Epithelial cell of esophagus (primary cell): ENCODE data around the gene SORCS2.

Experiments used
- DNase-seq: peaks from one replicate; pipeline ENCODE4 v3.0.0; 2010; ENCODE audit warnings: low read depth
- H3K4me3 ChIP-seq: 2 replicates; pipeline ENCODE4 v1.5.1; 2011; ENCODE audit warnings: mild to moderate bottlenecking, low read length, control low read depth
- CTCF ChIP-seq: IDR thresholded peaks from 2 replicates; pipeline ENCODE4 v1.5.1; 2011; ENCODE audit warnings: low read depth, mild to moderate bottlenecking, low read length, control low read depth, inconsistent platforms; ENCODE audit not compliant: insufficient read depth; ENCODE audit errors: missing control alignments

Gene SORCS2

DNA sequence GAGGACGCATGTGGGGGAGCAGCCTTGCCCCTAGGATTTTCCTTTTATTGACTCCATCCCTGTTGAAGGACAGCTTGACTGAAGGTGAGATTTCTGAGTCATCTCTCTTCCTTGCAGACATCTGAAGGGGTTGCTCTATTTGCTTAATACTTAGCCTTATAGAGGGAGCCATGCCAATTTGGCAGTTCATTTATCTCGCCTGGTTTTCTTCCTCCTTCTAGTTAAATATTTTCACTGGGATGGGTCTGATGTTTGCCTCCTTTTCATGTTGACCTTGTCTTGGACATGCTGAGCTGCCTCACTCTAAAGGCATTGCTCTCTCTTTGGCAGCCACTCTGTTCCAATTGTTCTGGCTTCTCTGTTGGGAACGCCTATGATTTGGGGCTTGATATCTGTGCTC lies 393.4 kb downstream of the SORCS2 start:
- DNase-seq = no peak
- no peak for TF ChIP-seq CTCF
- no peak overlapping the region for H3K4me3 ChIP-seq

DNA sequence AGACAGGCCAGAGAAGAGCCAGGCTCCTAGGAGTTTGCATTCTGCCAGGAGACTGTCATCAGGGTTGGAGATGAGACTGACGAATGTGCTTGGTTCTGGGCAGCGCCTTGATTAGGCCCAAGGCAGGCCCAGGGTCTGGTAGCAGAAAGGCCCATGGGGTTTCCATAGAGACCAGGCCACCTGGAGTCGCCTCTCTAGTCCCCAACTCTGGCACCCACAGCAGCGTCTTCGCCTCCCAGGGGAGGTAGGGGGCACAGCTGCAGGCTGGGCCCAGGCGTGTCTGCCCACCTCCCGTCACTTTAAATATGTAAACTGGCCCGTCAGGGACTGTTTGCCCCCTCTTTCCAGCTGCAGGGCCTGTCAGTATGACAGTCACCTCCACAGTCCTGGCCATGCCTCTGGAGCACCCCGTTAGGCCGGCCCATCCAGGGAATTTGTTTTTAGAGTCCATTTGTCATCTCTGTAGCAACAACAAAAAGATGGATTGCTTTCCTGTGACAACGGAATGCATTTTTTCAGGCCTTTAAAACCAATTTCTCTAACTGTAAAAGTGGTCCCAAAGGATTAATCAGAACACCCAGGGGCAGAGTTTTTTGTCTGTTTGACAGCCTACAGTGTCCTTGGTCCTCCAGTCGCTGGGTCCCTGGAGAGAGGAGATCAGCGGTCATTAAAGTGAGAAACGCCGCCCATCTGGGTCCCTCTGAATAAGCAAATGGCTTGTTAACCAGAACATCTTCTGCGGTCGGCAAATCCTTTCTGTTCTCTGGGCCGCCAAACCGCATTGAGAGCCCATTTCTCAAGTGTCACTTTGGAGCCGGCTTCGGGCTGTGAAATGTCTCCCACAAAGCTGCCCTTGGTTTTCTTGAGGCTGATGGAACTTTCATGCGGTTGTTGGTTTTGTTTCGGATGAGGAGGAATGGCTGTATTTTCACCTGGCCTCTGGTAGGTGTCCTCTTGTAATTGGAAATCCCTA lies 395.4 kb downstream of the SORCS2 start:
- DNase-seq = no peak
- no peak overlapping the region for H3K4me3 ChIP-seq
- no peak for TF ChIP-seq CTCF

GRCh38 chr4:7590189-7590588 lies 397.9 kb downstream of the SORCS2 start:
- DNase-seq = no peak
- no peak overlapping the region for H3K4me3 ChIP-seq
- no peak for TF ChIP-seq CTCF

DNA sequence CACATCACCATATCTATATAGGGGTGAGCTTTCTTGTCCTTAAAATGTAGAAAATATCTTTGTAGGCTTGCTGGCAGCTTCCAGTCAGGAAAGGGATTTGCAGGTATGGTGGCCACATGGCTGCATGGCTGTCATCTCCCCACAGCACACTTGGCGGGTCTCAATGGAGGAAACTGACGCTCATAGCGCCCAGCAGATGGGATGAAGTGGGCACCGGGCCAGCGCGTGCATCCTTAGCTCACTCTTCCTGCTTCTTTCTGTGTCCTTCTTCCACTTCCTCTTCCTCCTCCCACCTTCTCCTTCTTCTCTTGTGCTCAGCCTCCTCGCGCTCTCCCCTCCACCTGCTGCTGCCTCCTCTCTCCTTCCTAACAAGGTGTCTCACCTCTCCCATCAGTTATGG lies 398.6 kb downstream of the SORCS2 start:
- TF ChIP-seq CTCF = no peak
- H3K4me3 ChIP-seq = no peak overlapping the region
- DNase-seq = no peak

- no peak for DNase-seq
- H3K4me3 ChIP-seq = no peak overlapping the region
These were observed 399.2 kb downstream of the SORCS2 start for GRCh38 chr4:7591409-7592053.

More at GRCh38 chr4:7591409-7592053, 399.2 kb downstream of the SORCS2 start:
- TF ChIP-seq CTCF = no peak
